Subcutaneous abdominal adipose tissue (tissue), 5 donors: Measurements from ENCODE around the gene LRBA.

Experiments
- H3K27ac ChIP-seq: one replicate; pipeline ENCODE4 v1.7.0; 2013; ENCODE audit warnings: low read depth, mild to moderate bottlenecking, inconsistent platforms, low read length, moderate library complexity
- H3K27me3 ChIP-seq, 5 donors: one replicate each; pipeline ENCODE4 v1.7.0; 2013; ENCODE audit warnings: low read length in 5 of 5, inconsistent platforms in 1 of 5; ENCODE audit not compliant: control insufficient read depth in 5 of 5, insufficient read depth in 4 of 5
- H3K36me3 ChIP-seq, 5 donors: one replicate each; pipeline ENCODE4 v1.7.0; 2013; ENCODE audit warnings: low read length in 5 of 5; ENCODE audit not compliant: control insufficient read depth in 5 of 5, insufficient read depth in 5 of 5
- H3K4me1 ChIP-seq, 5 donors: one replicate each; pipeline ENCODE4 v1.7.0; 2013; ENCODE audit warnings: low read length in 5 of 5, mild to moderate bottlenecking in 3 of 5, moderate library complexity in 1 of 5; ENCODE audit not compliant: control insufficient read depth in 5 of 5, insufficient read depth in 5 of 5
- H3K4me3 ChIP-seq, 5 donors: one replicate each; pipeline ENCODE4 v1.7.0; 2013; ENCODE audit warnings: low read length in 5 of 5, low read depth in 1 of 5
- H3K9ac ChIP-seq, 5 donors: one replicate each; pipeline ENCODE4 v1.7.0; 2013; ENCODE audit warnings: low read length in 5 of 5, mild to moderate bottlenecking in 4 of 5, moderate library complexity in 3 of 5
- H3K9me3 ChIP-seq, 5 donors: one replicate each; pipeline ENCODE4 v1.7.0; 2013; ENCODE audit warnings: low read length in 5 of 5; ENCODE audit not compliant: control insufficient read depth in 5 of 5
- donor health status: healthy.
- donor health status: healthy.
- donor health status: healthy.
- donor health status: healthy.
- donor health status: healthy.

Gene LRBA

GRCh38 chr4:150363721-150364688 lies 651.1 kb downstream of the LRBA start:
- no peak overlapping the region for H3K27ac ChIP-seq
- H3K4me1 ChIP-seq: no peaks in the 10 kb centered on the region
- H3K27me3 ChIP-seq: no peaks in the 10 kb centered on the region
- no peaks in the 10 kb centered on the region for H3K36me3 ChIP-seq
- H3K9me3 ChIP-seq: no peaks in the 10 kb centered on the region
- no peak overlapping the region for H3K9ac ChIP-seq
- H3K4me3 ChIP-seq: no peak overlapping the region

GRCh38 chr4:150358691-150359090 lies 656.4 kb downstream of the LRBA start:
- no peak overlapping the region for H3K9ac ChIP-seq
- H3K27me3 ChIP-seq: no peaks in the 10 kb centered on the region
- no peak overlapping the region for H3K4me3 ChIP-seq
- no peak overlapping the region for H3K27ac ChIP-seq
- no peaks in the 10 kb centered on the region for H3K9me3 ChIP-seq
- no peaks in the 10 kb centered on the region for H3K36me3 ChIP-seq
- H3K4me1 ChIP-seq: no peaks in the 10 kb centered on the region

GRCh38 chr4:150357829-150358228 lies 657.3 kb downstream of the LRBA start:
- Histone ChIP-seq H3K9ac (no peak overlapping the region), H3K9me3 (no peaks in the 10 kb centered on the region), H3K4me3 (no peak overlapping the region), H3K27me3 (no peaks in the 10 kb centered on the region), H3K36me3 (no peaks in the 10 kb centered on the region), H3K27ac (no peak overlapping the region), H3K4me1 (no peaks in the 10 kb centered on the region)

GRCh38 chr4:150355858-150356455 lies 659.1 kb downstream of the LRBA start:
- Histone ChIP-seq H3K9me3 (no peaks in the 10 kb centered on the region), H3K4me3 (no peak overlapping the region), H3K27me3 (no peaks in the 10 kb centered on the region), H3K36me3 (no peaks in the 10 kb centered on the region), H3K9ac (no peak overlapping the region), H3K4me1 (no peaks in the 10 kb centered on the region), H3K27ac (no peak overlapping the region)

GRCh38 chr4:150355418-150355817 lies 659.7 kb downstream of the LRBA start:
- no peaks in the 10 kb centered on the region for H3K4me1 ChIP-seq
- H3K36me3 ChIP-seq: no peaks in the 10 kb centered on the region
- H3K27me3 ChIP-seq: no peaks in the 10 kb centered on the region
- no peak overlapping the region for H3K4me3 ChIP-seq
- no peak overlapping the region for H3K27ac ChIP-seq
- H3K9ac ChIP-seq: no peak overlapping the region
- H3K9me3 ChIP-seq: no peaks in the 10 kb centered on the region

- H3K27ac ChIP-seq: no peak overlapping the region
- H3K27me3 ChIP-seq: no peaks in the 10 kb centered on the region
- no peaks in the 10 kb centered on the region for H3K4me1 ChIP-seq
- no peaks in the 10 kb centered on the region for H3K9me3 ChIP-seq
- no peak overlapping the region for H3K9ac ChIP-seq
- H3K4me3 ChIP-seq: no peak overlapping the region
- no peaks in the 10 kb centered on the region for H3K36me3 ChIP-seq
These were observed 660.8 kb downstream of the LRBA start for GRCh38 chr4:150354214-150354796.

GRCh38 chr4:150348079-150348478 lies 667.0 kb downstream of the LRBA start:
- no peak overlapping the region for H3K4me3 ChIP-seq

GRCh38 chr4:150345207-150345744 lies 669.8 kb downstream of the LRBA start:
- Histone ChIP-seq H3K36me3 (peaks cover 0 to 3% (median 0%) of the 10 kb centered on the region in 5 donors), H3K9me3 (no peaks in the 10 kb centered on the region), H3K4me3 (no peak overlapping the region), H3K27ac (no peak overlapping the region), H3K4me1 (peaks cover 0 to 7% (median 0%) of the 10 kb centered on the region in 5 donors), H3K9ac (no peak overlapping the region), H3K27me3 (no peaks in the 10 kb centered on the region)

More at GRCh38 chr4:150348079-150348478, 667.0 kb downstream of the LRBA start:
- Histone ChIP-seq H3K36me3 (peaks cover 0 to 3% (median 0%) of the 10 kb centered on the region in 5 donors), H3K4me1 (peaks cover 0 to 2% (median 0%) of the 10 kb centered on the region in 5 donors), H3K27me3 (no peaks in the 10 kb centered on the region), H3K9ac (no peak overlapping the region), H3K9me3 (no peaks in the 10 kb centered on the region), H3K27ac (no peak overlapping the region)

GRCh38 chr4:150343796-150344195 lies 671.3 kb downstream of the LRBA start:
- Histone ChIP-seq H3K9ac (no peak overlapping the region), H3K4me1 (peaks cover 0 to 14% (median 0%) of the 10 kb centered on the region in 5 donors), H3K4me3 (no peak overlapping the region), H3K27ac (no peak overlapping the region), H3K36me3 (peaks cover 0 to 3% (median 0%) of the 10 kb centered on the region in 5 donors), H3K27me3 (no peaks in the 10 kb centered on the region), H3K9me3 (no peaks in the 10 kb centered on the region)

- no peak overlapping the region for H3K27ac ChIP-seq
- H3K4me3 ChIP-seq: no peak overlapping the region
- peaks cover 0 to 14% (median 1%) of the 10 kb centered on the region in 5 donors for H3K4me1 ChIP-seq
- peaks cover 0 to 3% (median 0%) of the 10 kb centered on the region in 5 donors for H3K36me3 ChIP-seq
- H3K9ac ChIP-seq: no peak overlapping the region
- no peaks in the 10 kb centered on the region for H3K9me3 ChIP-seq
- no peaks in the 10 kb centered on the region for H3K27me3 ChIP-seq
These were observed 672.1 kb downstream of the LRBA start for GRCh38 chr4:150342945-150343344.
